ENCODE data around the gene JMJD1C.

- TF ChIP-seq CTCF (IDR thresholded peaks at IDR 0.05; ENCODE audit: low read length) (no peak; the same call in 1 of the 2 replicates), EZH2 (optimal IDR thresholded peaks at IDR 0.05; ENCODE audit: low read depth, low read length) (no peak), EZH2phosphoT487 (IDR thresholded peaks at IDR 0.05; ENCODE audit: low read length) (no peak)
Observed at GRCh38 chr10:63465293-63466143, at the start of gene JMJD1C.

All from MM.1S (cell line).